WERI-Rb-1 (cell line): Measurements from ENCODE around the gene CTDSPL.

Experiments used
- DNase-seq: peaks from one replicate; pipeline ENCODE4 v3.0.0-alpha.2; 2020
- H3K27ac ChIP-seq: fragments of 250-450 bp; sonication (Bioruptor Pico); 2 replicates; pipeline ENCODE4 v1.5.1; 2020; ENCODE audit warnings: mild to moderate bottlenecking, moderate library complexity
- H3K27me3 ChIP-seq: fragments of 250-450 bp; sonication (Bioruptor Pico); 2 replicates; pipeline ENCODE4 v1.5.1; 2021; ENCODE audit warnings: mild to moderate bottlenecking, low read depth, moderate library complexity; ENCODE audit not compliant: insufficient read depth, severe bottlenecking
- H3K36me3 ChIP-seq: fragments of 250-450 bp; sonication (Bioruptor Pico); 2 replicates; pipeline ENCODE4 v1.5.1; 2020; ENCODE audit warnings: mild to moderate bottlenecking, moderate library complexity
- H3K4me3 ChIP-seq: 2 replicates; pipeline ENCODE4 v1.5.1; 2011; ENCODE audit warnings: low read depth, mild to moderate bottlenecking, control low read depth, low read length
- H3K9me3 ChIP-seq: fragments of 250-450 bp; sonication (Bioruptor Pico); 2 replicates; pipeline ENCODE4 v1.5.1; 2021; ENCODE audit warnings: mild to moderate bottlenecking, moderate library complexity; ENCODE audit not compliant: severe bottlenecking
- TF ChIP-seq, protein P1 (sequence below): IDR thresholded peaks from 2 replicates; pipeline ENCODE4 v1.5.1; 2011; ENCODE audit warnings: low read depth, mild to moderate bottlenecking, control low read depth, inconsistent platforms, low read length

CTDSPL gene

GRCh38 chr3:38018296-38019266 is 156.9 kb downstream of the CTDSPL start:
- DNase-seq, result no peak

GRCh38 chr3:38019658-38020341 is 158.1 kb downstream of the CTDSPL start:
- Histone ChIP-seq H3K9me3 (peaks cover 6% of the 10 kb centered on the region), H3K4me3 (no peak overlapping the region), H3K27me3 (no peaks in the 10 kb centered on the region), H3K27ac (no peak overlapping the region), H3K36me3 (no peaks in the 10 kb centered on the region)
- TF ChIP-seq, protein P1, sequence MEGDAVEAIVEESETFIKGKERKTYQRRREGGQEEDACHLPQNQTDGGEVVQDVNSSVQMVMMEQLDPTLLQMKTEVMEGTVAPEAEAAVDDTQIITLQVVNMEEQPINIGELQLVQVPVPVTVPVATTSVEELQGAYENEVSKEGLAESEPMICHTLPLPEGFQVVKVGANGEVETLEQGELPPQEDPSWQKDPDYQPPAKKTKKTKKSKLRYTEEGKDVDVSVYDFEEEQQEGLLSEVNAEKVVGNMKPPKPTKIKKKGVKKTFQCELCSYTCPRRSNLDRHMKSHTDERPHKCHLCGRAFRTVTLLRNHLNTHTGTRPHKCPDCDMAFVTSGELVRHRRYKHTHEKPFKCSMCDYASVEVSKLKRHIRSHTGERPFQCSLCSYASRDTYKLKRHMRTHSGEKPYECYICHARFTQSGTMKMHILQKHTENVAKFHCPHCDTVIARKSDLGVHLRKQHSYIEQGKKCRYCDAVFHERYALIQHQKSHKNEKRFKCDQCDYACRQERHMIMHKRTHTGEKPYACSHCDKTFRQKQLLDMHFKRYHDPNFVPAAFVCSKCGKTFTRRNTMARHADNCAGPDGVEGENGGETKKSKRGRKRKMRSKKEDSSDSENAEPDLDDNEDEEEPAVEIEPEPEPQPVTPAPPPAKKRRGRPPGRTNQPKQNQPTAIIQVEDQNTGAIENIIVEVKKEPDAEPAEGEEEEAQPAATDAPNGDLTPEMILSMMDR, result no peak
- no peak for DNase-seq

More at GRCh38 chr3:38018296-38019266, 156.9 kb downstream of the CTDSPL start:
- TF ChIP-seq, protein P1, result 0 out of 2 replicates have a peak, but pooled peaks have one; percentile 15
- H3K27ac ChIP-seq, result no peak overlapping the region
- H3K27me3 ChIP-seq, result no peaks in the 10 kb centered on the region
- H3K36me3 ChIP-seq, result no peaks in the 10 kb centered on the region
- no peak overlapping the region for H3K4me3 ChIP-seq
- peaks cover 6% of the 10 kb centered on the region for H3K9me3 ChIP-seq

GRCh38 chr3:38020342-38020726 is 158.7 kb downstream of the CTDSPL start:
- DNase-seq, result no peak
- TF ChIP-seq, protein P1, result no peak
- no peak overlapping the region for H3K27ac ChIP-seq
- H3K36me3 ChIP-seq, result no peaks in the 10 kb centered on the region
- peaks cover 6% of the 10 kb centered on the region for H3K9me3 ChIP-seq
- no peak overlapping the region for H3K4me3 ChIP-seq
- H3K27me3 ChIP-seq, result no peaks in the 10 kb centered on the region

DNA sequence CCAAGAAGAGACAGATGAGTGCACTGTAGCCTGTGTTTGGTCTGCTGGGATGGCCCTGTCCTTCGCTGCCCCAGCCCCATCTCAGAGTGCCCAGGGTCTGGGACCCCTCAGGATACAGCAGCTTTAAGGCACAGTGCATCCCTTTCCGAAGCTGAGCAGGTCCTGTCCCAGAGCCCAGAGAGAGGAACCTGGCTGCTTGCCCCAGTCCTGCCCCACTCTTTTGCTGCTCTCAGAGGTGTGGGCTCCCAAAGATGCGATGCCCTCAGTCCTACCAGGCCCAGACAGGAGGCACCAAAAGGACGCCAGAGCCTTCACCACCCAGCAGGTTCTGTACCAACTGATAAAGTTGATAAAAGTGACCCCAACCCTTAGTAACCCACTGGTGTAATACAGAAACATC is 159.5 kb downstream of the CTDSPL start:
- TF ChIP-seq, protein P1, result no peak
- Histone ChIP-seq H3K27me3 (no peaks in the 10 kb centered on the region), H3K27ac (peak overlapping the region; percentile 36; the same call in 1 of the 2 replicates), H3K4me3 (no peak overlapping the region), H3K36me3 (no peaks in the 10 kb centered on the region), H3K9me3 (peaks cover under 1% of the 10 kb centered on the region)
- DNase-seq, result no peak

DNA sequence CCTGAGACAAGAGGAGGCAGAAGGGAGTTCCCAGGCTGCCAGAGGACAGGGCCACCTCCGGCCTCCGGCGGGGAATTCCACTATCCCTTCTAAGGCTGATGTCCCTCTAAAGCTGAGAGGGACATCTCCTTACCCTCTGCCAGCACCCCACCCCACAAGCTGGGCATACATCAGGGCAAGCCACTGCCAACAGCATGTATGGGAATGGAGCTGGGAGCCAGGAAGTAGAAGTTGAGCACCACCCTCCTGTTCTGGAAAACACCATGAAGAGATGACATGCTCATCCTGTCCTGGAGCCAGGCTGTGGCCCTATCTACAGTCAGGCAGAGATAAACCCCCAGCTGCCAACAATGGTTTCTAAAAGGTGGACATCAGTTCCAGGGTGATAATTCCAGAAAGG is 160.6 kb downstream of the CTDSPL start:
- Histone ChIP-seq H3K9me3 (no peaks in the 10 kb centered on the region), H3K27ac (no peak overlapping the region), H3K4me3 (no peak overlapping the region), H3K36me3 (no peaks in the 10 kb centered on the region), H3K27me3 (no peaks in the 10 kb centered on the region)
- TF ChIP-seq, protein P1, result no peak
- no peak for DNase-seq
